C4-2B (cell line): Measurements from ENCODE around the gene STX1A.

Experiments
- CTCF ChIP-seq: fragments of 450-650 bp; conservative IDR thresholded peaks from 2 replicates; pipeline ENCODE4 v1.5.1; 2017; ENCODE audit warnings: mild to moderate bottlenecking
- ZFX ChIP-seq: fragments of 450-650 bp; IDR thresholded peaks from 2 replicates; pipeline ENCODE4 v1.6.1; 2017

DNA sequence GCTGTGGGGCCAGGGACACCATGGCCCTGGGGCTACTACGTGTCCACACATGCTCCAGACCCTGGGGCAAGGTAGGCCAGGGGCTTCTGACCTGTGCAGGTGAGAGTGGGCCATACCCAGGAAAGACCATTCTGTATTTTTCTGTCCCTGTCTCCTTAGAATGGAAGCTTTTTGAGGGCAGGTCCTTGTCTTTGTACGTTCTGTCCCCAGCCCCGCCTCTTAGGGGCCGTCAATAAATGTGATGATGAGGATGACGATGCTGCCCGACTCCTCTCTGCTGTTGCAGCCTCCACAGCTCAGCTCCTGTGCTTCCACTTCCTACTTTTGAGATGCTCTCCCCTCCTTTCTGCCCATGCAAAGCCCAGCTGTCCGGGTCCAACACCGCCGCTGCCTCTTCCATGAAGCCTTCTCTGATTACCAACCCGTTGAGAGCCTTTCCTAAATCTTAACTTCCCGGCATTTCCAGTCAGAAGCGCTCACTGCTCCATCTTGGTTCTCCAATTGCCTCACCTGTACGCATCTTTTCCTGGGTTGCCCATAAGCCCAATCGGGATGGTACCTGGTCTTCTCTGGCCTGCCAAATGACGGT lies 47.5 kb downstream of the STX1A start:
- TF ChIP-seq CTCF (no peak), ZFX (no peak)
